Smooth muscle cell (in vitro differentiated cells): Measurements from ENCODE around the gene TET3. TPM values are rescaled to one million over a fixed set of nuclear protein-coding genes. Genes with fewer than 3 reads are reported as not detected.
"Not testable (repeated sequence)": the region's sequence is repeated elsewhere in the genome, so short reads cannot be mapped to it uniquely, and the experiment has no call there.

Experiments used
- DNase-seq: peaks from one replicate; lab custom pipeline; 2025; ENCODE audit not compliant: unreplicated experiment; lab: John Stamatoyannopoulos, UW
- H2AFZ ChIP-seq: fragments of 200-600 bp; sonication (generic); 2 replicates; pipeline ENCODE4 v1.6.0; 2016; ENCODE audit warnings: antibody characterized with exemption, low read depth, mild to moderate bottlenecking
- H3F3A ChIP-seq: fragments of 200-600 bp; sonication (generic); 2 replicates; pipeline ENCODE4 v1.6.0; 2017; ENCODE audit warnings: antibody characterized with exemption, low read depth
- H3K27ac ChIP-seq: fragments of 200-600 bp; sonication (generic); 2 replicates; pipeline ENCODE4 v1.5.1; 2016; ENCODE audit warnings: low read depth, mild to moderate bottlenecking
- H3K27me3 ChIP-seq: fragments of 200-600 bp; sonication (generic); 2 replicates; pipeline ENCODE4 v1.6.1; 2016; ENCODE audit warnings: low read depth, mild to moderate bottlenecking
- H3K36me3 ChIP-seq: fragments of 200-600 bp; sonication (generic); 2 replicates; pipeline ENCODE4 v1.5.1; 2016; ENCODE audit warnings: low read depth
- H3K4me1 ChIP-seq: fragments of 200-600 bp; sonication (generic); 2 replicates; pipeline ENCODE4 v1.5.1; 2016; ENCODE audit warnings: low read depth
- H3K4me2 ChIP-seq: fragments of 200-600 bp; sonication (generic); 2 replicates; pipeline ENCODE4 v1.6.0; 2016; ENCODE audit warnings: mild to moderate bottlenecking
- H3K4me3 ChIP-seq: fragments of 200-600 bp; sonication (generic); 2 replicates; pipeline ENCODE4 v1.5.1; 2016; ENCODE audit warnings: mild to moderate bottlenecking
- H3K79me2 ChIP-seq: fragments of 200-600 bp; sonication (generic); 2 replicates; pipeline ENCODE4 v1.6.0; 2016; ENCODE audit warnings: low read depth, mild to moderate bottlenecking
- H3K9ac ChIP-seq: fragments of 200-600 bp; sonication (generic); 2 replicates; pipeline ENCODE4 v1.6.0; 2016; ENCODE audit warnings: low read depth
- H3K9me3 ChIP-seq: fragments of 200-600 bp; sonication (generic); replicated peaks from 2 replicates; pipeline ENCODE4 v1.5.1; 2016; ENCODE audit warnings: low read depth
- H4K20me1 ChIP-seq: fragments of 200-600 bp; sonication (generic); 2 replicates; pipeline ENCODE4 v1.6.0; 2016; ENCODE audit warnings: low read depth
- CTCF ChIP-seq: fragments of 200-600 bp; sonication (generic); IDR thresholded peaks from 2 replicates; pipeline ENCODE4 v1.5.1; 2017; ENCODE audit warnings: borderline replicate concordance, mild to moderate bottlenecking, antibody characterized with exemption; ENCODE audit not compliant: insufficient read depth, poor library complexity, severe bottlenecking
- WGBS: methylation state at CpG from one replicate; pipeline ENCODE4 v1.1.7; 2016; ENCODE audit warnings: low lambda C conversion rate; 5-methylcytosine and 5-hydroxymethylcytosine counted together
- polyA plus RNA-seq: library from polyadenylated mRNA; unstranded; fragments of >200 nt; fragmentation: Nextera tagmentation; extraction: Ambion mirVana; gene quantifications from 2 replicates; pipeline ENCODE4 v1.2.1, GENCODE V29; 2016
- total RNA-seq: library from RNA; depleted of rRNA; stranded (reverse); fragments of >200 nt; gene quantifications from 2 replicates; pipeline ENCODE4 v1.2.3, GENCODE V29; 2014

TET3 gene
- total and polyA plus RNA-seq, 2 experiments from 2014 or later: 3.2 to 12.7 TPM

- Histone ChIP-seq H2AFZ (no peak overlapping the region), H3K9me3 (no peaks in the 10 kb centered on the region), H3K9ac (no peak overlapping the region), H3K79me2 (peaks cover 82% of the 10 kb centered on the region), H4K20me1 (peaks cover 100% of the 10 kb centered on the region), H3K27me3 (no peaks in the 10 kb centered on the region), H3K4me3 (no peak overlapping the region), H3K36me3 (no peaks in the 10 kb centered on the region), H3K4me1 (peaks cover 14% of the 10 kb centered on the region), H3K4me2 (peak overlapping the region; percentile 40), H3F3A (no peaks in the 10 kb centered on the region), H3K27ac (peak overlapping the region; percentile 64)
- WGBS: 75% methylated on average over 5 of the region's 5 CpGs
- no peak for DNase-seq
- TF ChIP-seq CTCF: no peak
Observed at GRCh38 chr2:73938718-73939352, 45.9 kb upstream of the TET3 start.

GRCh38 chr2:73939419-73939818 is 45.3 kb upstream of the TET3 start:
- H3K79me2 ChIP-seq: peaks cover 82% of the 10 kb centered on the region
- H3K27ac ChIP-seq: peak overlapping the region; percentile 64
- peaks cover 100% of the 10 kb centered on the region for H4K20me1 ChIP-seq
- TF ChIP-seq CTCF: no peak
- H2AFZ ChIP-seq: no peak overlapping the region
- H3K4me1 ChIP-seq: peaks cover 14% of the 10 kb centered on the region
- no peak overlapping the region for H3K4me3 ChIP-seq
- H3F3A ChIP-seq: no peaks in the 10 kb centered on the region
- no peaks in the 10 kb centered on the region for H3K9me3 ChIP-seq
- 66% methylated on average over 2 of the region's 2 CpGs for WGBS
- no peak for DNase-seq
- no peaks in the 10 kb centered on the region for H3K36me3 ChIP-seq
- H3K27me3 ChIP-seq: no peaks in the 10 kb centered on the region
- peak overlapping the region; percentile 40 for H3K4me2 ChIP-seq
- no peak overlapping the region for H3K9ac ChIP-seq

GRCh38 chr2:73940066-73940465 is 44.6 kb upstream of the TET3 start:
- peaks cover 100% of the 10 kb centered on the region for H4K20me1 ChIP-seq
- not testable (repeated sequence) for DNase-seq, H3K4me2 ChIP-seq, H3K27me3 ChIP-seq, H3K4me3 ChIP-seq, H2AFZ ChIP-seq, H3K36me3 ChIP-seq, H3K9me3 ChIP-seq, H3F3A ChIP-seq, H3K9ac ChIP-seq
- H3K4me1 ChIP-seq: peaks cover 14% of the 10 kb centered on the region
- WGBS: 100% methylated on average over 1 of the region's 1 CpG
- peak overlapping the region; percentile 64 for H3K27ac ChIP-seq
- H3K79me2 ChIP-seq: peaks cover 82% of the 10 kb centered on the region

- Histone ChIP-seq H3K27me3 (no peaks in the 10 kb centered on the region), H3K4me2 (no peak overlapping the region), H3K9ac (no peak overlapping the region), H3F3A (no peaks in the 10 kb centered on the region), H3K4me1 (peaks cover 14% of the 10 kb centered on the region), H3K27ac (no peak overlapping the region), H3K36me3 (peaks cover 6% of the 10 kb centered on the region), H3K79me2 (peaks cover 72% of the 10 kb centered on the region), H2AFZ (no peak overlapping the region), H3K9me3 (no peaks in the 10 kb centered on the region), H4K20me1 (peaks cover 100% of the 10 kb centered on the region), H3K4me3 (no peak overlapping the region)
- 68% methylated on average over 2 of the region's 2 CpGs for WGBS
- no peak for DNase-seq
- no peak for TF ChIP-seq CTCF
Observed at GRCh38 chr2:73942664-73943063, 42.0 kb upstream of the TET3 start.
